ENCODE measurements around the gene DPH3. TPM values are rescaled to one million over a fixed set of nuclear protein-coding genes. Genes with fewer than 3 reads are reported as not detected.

Gene DPH3
- polyA plus RNA-seq, 1 experiment = 31.4 TPM

- Histone ChIP-seq H3K27ac (ENCODE audit: low read depth, low read length) (no peak overlapping the region), H3K27me3 (ENCODE audit: control insufficient read depth, insufficient read depth, low read length) (no peaks in the 10 kb centered on the region), H3K9me3 (ENCODE audit: control insufficient read depth, insufficient read depth, low read length) (no peaks in the 10 kb centered on the region), H3K4me3 (ENCODE audit: low read depth, low read length) (no peak overlapping the region)
- TF ChIP-seq, protein P1, sequence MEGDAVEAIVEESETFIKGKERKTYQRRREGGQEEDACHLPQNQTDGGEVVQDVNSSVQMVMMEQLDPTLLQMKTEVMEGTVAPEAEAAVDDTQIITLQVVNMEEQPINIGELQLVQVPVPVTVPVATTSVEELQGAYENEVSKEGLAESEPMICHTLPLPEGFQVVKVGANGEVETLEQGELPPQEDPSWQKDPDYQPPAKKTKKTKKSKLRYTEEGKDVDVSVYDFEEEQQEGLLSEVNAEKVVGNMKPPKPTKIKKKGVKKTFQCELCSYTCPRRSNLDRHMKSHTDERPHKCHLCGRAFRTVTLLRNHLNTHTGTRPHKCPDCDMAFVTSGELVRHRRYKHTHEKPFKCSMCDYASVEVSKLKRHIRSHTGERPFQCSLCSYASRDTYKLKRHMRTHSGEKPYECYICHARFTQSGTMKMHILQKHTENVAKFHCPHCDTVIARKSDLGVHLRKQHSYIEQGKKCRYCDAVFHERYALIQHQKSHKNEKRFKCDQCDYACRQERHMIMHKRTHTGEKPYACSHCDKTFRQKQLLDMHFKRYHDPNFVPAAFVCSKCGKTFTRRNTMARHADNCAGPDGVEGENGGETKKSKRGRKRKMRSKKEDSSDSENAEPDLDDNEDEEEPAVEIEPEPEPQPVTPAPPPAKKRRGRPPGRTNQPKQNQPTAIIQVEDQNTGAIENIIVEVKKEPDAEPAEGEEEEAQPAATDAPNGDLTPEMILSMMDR (IDR thresholded peaks at IDR 0.05; ENCODE audit: low read depth, low read length) = no peak
- ChIA-PET CTCF (interaction anchor here (1.0 to 1.6 kb wide), 2 partner anchors 13 to 215 kb away, joined by 3 to 12 read pairs; no protein-coding TSS in a partner anchor), POLR2A (no interaction called here)
- no peak for DNase-seq (ENCODE audit: low read depth, low spot score)
Observed at GRCh38 chr3:16303037-16303575, 38.4 kb upstream of the DPH3 start.

DNA sequence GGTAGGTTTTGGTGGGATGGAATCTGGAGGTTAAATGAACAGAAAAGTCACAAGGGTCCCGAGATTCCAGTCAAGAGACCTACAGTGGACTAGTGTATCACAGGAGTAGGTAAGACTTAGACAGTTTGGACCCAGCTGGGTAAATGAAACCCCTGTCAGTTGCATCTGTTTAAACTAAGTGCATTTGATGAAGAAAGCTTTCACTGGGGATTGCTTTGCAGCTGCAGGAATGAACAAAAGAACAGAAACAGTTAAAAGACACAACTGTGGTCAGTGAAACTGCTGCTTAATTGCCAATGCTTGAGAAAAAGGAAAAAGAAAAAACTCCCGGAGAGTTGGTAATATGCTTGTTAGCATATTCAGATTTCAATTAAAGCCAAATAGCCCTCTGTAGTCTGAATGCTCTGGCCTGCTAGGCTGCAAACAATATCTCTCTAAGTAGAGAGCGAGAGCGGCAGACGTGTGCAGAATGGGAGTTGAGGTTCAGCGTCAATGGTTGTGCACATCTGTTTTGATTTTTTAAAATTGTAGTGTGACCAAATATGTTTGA lies 37.4 kb upstream of the DPH3 start:
- H3K4me3 ChIP-seq (ENCODE audit: low read depth, low read length) = no peak overlapping the region
- TF ChIP-seq, protein P1 (IDR thresholded peaks at IDR 0.05; ENCODE audit: low read depth, low read length) = no peak
- DNase-seq (ENCODE audit: low read depth, low spot score) = no peak
- POLR2A ChIA-PET = no interaction called here
- no peak overlapping the region for H3K27ac ChIP-seq (ENCODE audit: low read depth, low read length)
- H3K27me3 ChIP-seq (ENCODE audit: control insufficient read depth, insufficient read depth, low read length) = no peaks in the 10 kb centered on the region
- H3K9me3 ChIP-seq (ENCODE audit: control insufficient read depth, insufficient read depth, low read length) = no peaks in the 10 kb centered on the region
- CTCF ChIA-PET = interaction anchor here (0.9 kb wide), 1 partner anchor 298 kb away, joined by 3 read pairs; no protein-coding TSS in a partner anchor

GRCh38 chr3:16301507-16301906 lies 36.8 kb upstream of the DPH3 start:
- no peak overlapping the region for H3K4me3 ChIP-seq (ENCODE audit: low read depth, low read length)
- DNase-seq (ENCODE audit: low read depth, low spot score) = no peak
- no peaks in the 10 kb centered on the region for H3K9me3 ChIP-seq (ENCODE audit: control insufficient read depth, insufficient read depth, low read length)
- no peak overlapping the region for H3K27ac ChIP-seq (ENCODE audit: low read depth, low read length)
- no peaks in the 10 kb centered on the region for H3K27me3 ChIP-seq (ENCODE audit: control insufficient read depth, insufficient read depth, low read length)
- CTCF ChIA-PET = interaction anchor here (0.6 to 1.6 kb wide), 5 partner anchors 11 to 299 kb away, joined by 3 to 8 read pairs (median 3); no protein-coding TSS in a partner anchor
- TF ChIP-seq, protein P1 (IDR thresholded peaks at IDR 0.05; ENCODE audit: low read depth, low read length) = no peak
- POLR2A ChIA-PET = no interaction called here

- Histone ChIP-seq H3K27ac (ENCODE audit: low read depth, low read length) (no peak overlapping the region), H3K27me3 (ENCODE audit: control insufficient read depth, insufficient read depth, low read length) (no peaks in the 10 kb centered on the region), H3K4me3 (ENCODE audit: low read depth, low read length) (no peak overlapping the region), H3K9me3 (ENCODE audit: control insufficient read depth, insufficient read depth, low read length) (no peaks in the 10 kb centered on the region)
- POLR2A ChIA-PET = no interaction called here
- no peak for DNase-seq (ENCODE audit: low read depth, low spot score)
- TF ChIP-seq, protein P1 (IDR thresholded peaks at IDR 0.05; ENCODE audit: low read depth, low read length) = no peak
- CTCF ChIA-PET = interaction anchor here (0.6 to 1.6 kb wide), 4 partner anchors 10 to 217 kb away, joined by 3 to 8 read pairs (median 4); no protein-coding TSS in a partner anchor
Observed at GRCh38 chr3:16300881-16301359, 36.2 kb upstream of the DPH3 start.

DNA sequence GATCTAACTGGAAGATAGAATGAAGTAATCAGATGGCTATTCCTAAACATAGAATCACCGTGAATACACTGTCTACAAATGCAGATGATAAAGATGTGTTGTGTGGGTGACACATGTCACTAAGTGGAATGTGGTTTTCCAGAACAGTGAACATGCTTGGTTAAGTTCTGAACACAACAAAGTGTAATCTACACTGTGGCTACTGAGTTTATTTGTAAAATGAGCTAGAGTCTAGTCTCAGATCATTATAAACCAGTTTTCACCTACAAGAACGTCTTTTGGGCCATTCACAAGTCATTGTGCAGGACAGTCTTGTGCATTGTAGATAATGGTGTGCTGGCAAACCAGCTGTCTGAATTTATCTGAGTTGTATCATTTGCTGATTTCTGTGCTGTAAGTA lies 35.6 kb upstream of the DPH3 start:
- no peak for DNase-seq (ENCODE audit: low read depth, low spot score)
- ChIA-PET CTCF (interaction anchor here (1.1 to 1.6 kb wide), 2 partner anchors 10 to 217 kb away, joined by 5 to 8 read pairs; no protein-coding TSS in a partner anchor), POLR2A (no interaction called here)
- TF ChIP-seq, protein P1 (IDR thresholded peaks at IDR 0.05; ENCODE audit: low read depth, low read length) = no peak
- no peaks in the 10 kb centered on the region for H3K27me3 ChIP-seq (ENCODE audit: control insufficient read depth, insufficient read depth, low read length)
- no peaks in the 10 kb centered on the region for H3K9me3 ChIP-seq (ENCODE audit: control insufficient read depth, insufficient read depth, low read length)
- no peak overlapping the region for H3K4me3 ChIP-seq (ENCODE audit: low read depth, low read length)
- no peak overlapping the region for H3K27ac ChIP-seq (ENCODE audit: low read depth, low read length)
